ENCODE data around the gene KRIT1. TPM values are rescaled to one million over a fixed set of nuclear protein-coding genes. Genes with fewer than 3 reads are reported as not detected.

KRIT1 gene
- total and polyA plus RNA-seq, 2 donors (not counting 3 experiments of a cell fraction or from before 2014, with no cell fraction given), result 22.8 to 43.7 TPM

- no peak overlapping the region for H3K9ac ChIP-seq (replicated peaks; ENCODE audit: extremely low read depth, insufficient read depth, low read length)
- no peaks in the 10 kb centered on the region for H3K27me3 ChIP-seq (ENCODE audit: control insufficient read depth in 2 of 2, insufficient read depth in 2 of 2, low read length in 2 of 2)
- DNase-seq (ENCODE audit: low read depth, low spot score) (no peak), FAIRE-seq (no peak)
- no peak overlapping the region for H2AFZ ChIP-seq (ENCODE audit: low read depth, low read length)
- no peak overlapping the region for H3K4me3 ChIP-seq (replicated peaks in 1 of 3; ENCODE audit: insufficient read depth in 1 of 3, low read depth in 1 of 3, low read length in 3 of 3)
- no peaks in the 10 kb centered on the region for H3K9me3 ChIP-seq (replicated peaks; ENCODE audit: control insufficient read depth, insufficient read depth, low read length)
- no peaks in the 10 kb centered on the region for H3K9me1 ChIP-seq (replicated peaks; ENCODE audit: control insufficient read depth, extremely low read depth, insufficient read depth, low read length)
- no peak overlapping the region for H3K27ac ChIP-seq (ENCODE audit: insufficient read depth, low read depth, low read length)
- TF ChIP-seq POLR2A (IDR thresholded peaks at IDR 0.05; ENCODE audit: low read depth, low read length), result no peak
- no peak for TF ChIP-seq JUN (IDR thresholded peaks at IDR 0.05; ENCODE audit: borderline replicate concordance, insufficient read depth, insufficient read length, low read depth)
- no peak for TF ChIP-seq FOS (IDR thresholded peaks at IDR 0.05; ENCODE audit: borderline replicate concordance, insufficient read depth, low read length)
- TF ChIP-seq MYC (IDR thresholded peaks at IDR 0.05; ENCODE audit: low read depth, low read length), result no peak
- no peak for TF ChIP-seq GATA2 (IDR thresholded peaks at IDR 0.05; ENCODE audit: insufficient read depth, insufficient read length, low read depth, low read length)
- TF ChIP-seq, protein P1, sequence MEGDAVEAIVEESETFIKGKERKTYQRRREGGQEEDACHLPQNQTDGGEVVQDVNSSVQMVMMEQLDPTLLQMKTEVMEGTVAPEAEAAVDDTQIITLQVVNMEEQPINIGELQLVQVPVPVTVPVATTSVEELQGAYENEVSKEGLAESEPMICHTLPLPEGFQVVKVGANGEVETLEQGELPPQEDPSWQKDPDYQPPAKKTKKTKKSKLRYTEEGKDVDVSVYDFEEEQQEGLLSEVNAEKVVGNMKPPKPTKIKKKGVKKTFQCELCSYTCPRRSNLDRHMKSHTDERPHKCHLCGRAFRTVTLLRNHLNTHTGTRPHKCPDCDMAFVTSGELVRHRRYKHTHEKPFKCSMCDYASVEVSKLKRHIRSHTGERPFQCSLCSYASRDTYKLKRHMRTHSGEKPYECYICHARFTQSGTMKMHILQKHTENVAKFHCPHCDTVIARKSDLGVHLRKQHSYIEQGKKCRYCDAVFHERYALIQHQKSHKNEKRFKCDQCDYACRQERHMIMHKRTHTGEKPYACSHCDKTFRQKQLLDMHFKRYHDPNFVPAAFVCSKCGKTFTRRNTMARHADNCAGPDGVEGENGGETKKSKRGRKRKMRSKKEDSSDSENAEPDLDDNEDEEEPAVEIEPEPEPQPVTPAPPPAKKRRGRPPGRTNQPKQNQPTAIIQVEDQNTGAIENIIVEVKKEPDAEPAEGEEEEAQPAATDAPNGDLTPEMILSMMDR (IDR thresholded peaks at IDR 0.05; ENCODE audit: extremely low read depth in 1 of 2, insufficient read depth in 1 of 2, low read depth in 1 of 2, low read length in 2 of 2), result no peak
- no peak for TF ChIP-seq MAX (IDR thresholded peaks at IDR 0.05; ENCODE audit: insufficient read depth, insufficient read length)
- TF ChIP-seq EZH2 (IDR thresholded peaks at IDR 0.05; ENCODE audit: borderline replicate concordance, low read depth, low read length, severe bottlenecking), result no peak
- TF ChIP-seq POLR2AphosphoS5 (IDR thresholded peaks at IDR 0.05; ENCODE audit: insufficient read depth, low read depth, low read length), result no peak
- no TSS peak for BruUV-seq (replicated peaks)
- ChIA-PET CTCF (no interaction called here), POLR2A (no interaction called here)
- intact Hi-C loops (cut with micrococcal nuclease), result no loop called here
- dilution Hi-C loops (cut with MboI; ENCODE audit: extremely low pct_ligation_motif_present, low sequenced_read_pairs), result no loop called here
- H3K79me2 ChIP-seq (ENCODE audit: control insufficient read depth, insufficient read depth, low read length), result peaks cover 57% of the 10 kb centered on the region
- H3K4me2 ChIP-seq (ENCODE audit: insufficient read depth, low read length), result no peak overlapping the region
- peaks cover 0 to 3% of the 10 kb centered on the region in 2 experiments for H3K36me3 ChIP-seq (ENCODE audit: control insufficient read depth in 2 of 2, extremely low read depth in 1 of 2, insufficient read depth in 2 of 2, low read length in 2 of 2)
- H3K4me1 ChIP-seq (ENCODE audit: control insufficient read depth, extremely low read depth, insufficient read depth, low read length), result no peaks in the 10 kb centered on the region
- peaks cover 4% of the 10 kb centered on the region for H4K20me1 ChIP-seq (replicated peaks; ENCODE audit: control insufficient read depth, extremely low read depth, insufficient read depth, low read length)
Measured at GRCh38 chr7:92259062-92259461, 13.3 kb upstream of the KRIT1 start.
